Measurements from ENCODE around the gene MICAL3.
"Not testable (repeated sequence)": the region's sequence is repeated elsewhere in the genome, so short reads cannot be mapped to it uniquely, and the experiment has no call there.

MICAL3 gene

GRCh38 chr22:18024276-18024939 is at the start of gene MICAL3:
Gene MICAL3, minus strand, starts transcription at chr22:18024561. Its CDS starts 117,749 bp downstream, at chr22:17906812.
- DNase-seq (ENCODE audit: extremely low read depth, low read depth) = no peak
- peak within 1 kb of the TSS; percentile 62 for H3K4me3 ChIP-seq (replicated peaks; ENCODE audit: low read depth, low read length)
- TF ChIP-seq CTCF (IDR thresholded peaks at IDR 0.05; ENCODE audit: low read depth, low read length, missing control alignments) = peak; percentile 51

- not testable (repeated sequence) for DNase-seq (ENCODE audit: extremely low read depth, low read depth)
Observed at GRCh38 chr22:18073927-18074326, 49.6 kb upstream of the MICAL3 start.

GRCh38 chr22:18073467-18073866 is 49.1 kb upstream of the MICAL3 start:
- no peak for TF ChIP-seq CTCF (IDR thresholded peaks at IDR 0.05; ENCODE audit: low read depth, low read length, missing control alignments)
- H3K4me3 ChIP-seq (replicated peaks; ENCODE audit: low read depth, low read length) = no peak overlapping the region
- DNase-seq (ENCODE audit: extremely low read depth, low read depth) = no peak

More at GRCh38 chr22:18073927-18074326, 49.6 kb upstream of the MICAL3 start:
- H3K4me3 ChIP-seq (replicated peaks; ENCODE audit: low read depth, low read length) = not testable (repeated sequence)

- TF ChIP-seq CTCF (IDR thresholded peaks at IDR 0.05; ENCODE audit: low read depth, low read length, missing control alignments) = no peak
- DNase-seq (ENCODE audit: extremely low read depth, low read depth) = no peak
Observed at GRCh38 chr22:18071968-18072310, 47.6 kb upstream of the MICAL3 start.

GRCh38 chr22:18071307-18071967 is 47.1 kb upstream of the MICAL3 start:
- DNase-seq (ENCODE audit: extremely low read depth, low read depth); H3K4me3 ChIP-seq (replicated peaks; ENCODE audit: low read depth, low read length): not testable (repeated sequence)

More at GRCh38 chr22:18071968-18072310, 47.6 kb upstream of the MICAL3 start:
- H3K4me3 ChIP-seq (replicated peaks; ENCODE audit: low read depth, low read length) = no peak overlapping the region

GRCh38 chr22:18070556-18071306 is 46.4 kb upstream of the MICAL3 start:
- TF ChIP-seq CTCF (IDR thresholded peaks at IDR 0.05; ENCODE audit: low read depth, low read length, missing control alignments) = peak; percentile 35
- DNase-seq (ENCODE audit: extremely low read depth, low read depth) = no peak
- no peak overlapping the region for H3K4me3 ChIP-seq (replicated peaks; ENCODE audit: low read depth, low read length)

GRCh38 chr22:18070041-18070440 is 45.7 kb upstream of the MICAL3 start:
- H3K4me3 ChIP-seq (replicated peaks; ENCODE audit: low read depth, low read length) = no peak overlapping the region
- no peak for DNase-seq (ENCODE audit: extremely low read depth, low read depth)
- no peak for TF ChIP-seq CTCF (IDR thresholded peaks at IDR 0.05; ENCODE audit: low read depth, low read length, missing control alignments)

All from HFF-Myc (cell line).